HCEC 1CT (cell line): ENCODE data around the gene GGT7.
"Not testable (repeated sequence)": the region's sequence is repeated elsewhere in the genome, so short reads cannot be mapped to it uniquely, and the experiment has no call there.

Experiments used
- DNase-seq: peaks from one replicate; pipeline ENCODE4 v3.0.0-alpha.2; 2017

Gene GGT7

DNA sequence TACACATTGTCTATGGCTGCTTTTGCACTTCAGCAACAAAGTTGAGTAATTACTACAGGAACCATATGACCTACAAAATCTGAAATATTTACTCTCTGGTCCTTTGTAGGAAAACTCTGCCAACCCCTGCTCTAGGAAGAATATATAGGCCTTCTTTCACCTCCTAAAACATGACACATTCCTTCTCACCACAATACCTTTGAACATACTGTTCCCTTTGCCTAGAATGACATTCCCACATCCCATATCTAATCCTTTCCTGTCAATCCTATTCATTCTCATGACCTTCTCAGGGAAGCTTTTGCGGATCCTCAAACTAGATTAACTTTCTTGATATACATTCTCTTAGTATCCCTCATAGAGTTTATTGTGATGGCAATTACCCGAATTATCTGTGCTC, 29.2 kb downstream of the GGT7 start:
- DNase-seq = no peak

DNA sequence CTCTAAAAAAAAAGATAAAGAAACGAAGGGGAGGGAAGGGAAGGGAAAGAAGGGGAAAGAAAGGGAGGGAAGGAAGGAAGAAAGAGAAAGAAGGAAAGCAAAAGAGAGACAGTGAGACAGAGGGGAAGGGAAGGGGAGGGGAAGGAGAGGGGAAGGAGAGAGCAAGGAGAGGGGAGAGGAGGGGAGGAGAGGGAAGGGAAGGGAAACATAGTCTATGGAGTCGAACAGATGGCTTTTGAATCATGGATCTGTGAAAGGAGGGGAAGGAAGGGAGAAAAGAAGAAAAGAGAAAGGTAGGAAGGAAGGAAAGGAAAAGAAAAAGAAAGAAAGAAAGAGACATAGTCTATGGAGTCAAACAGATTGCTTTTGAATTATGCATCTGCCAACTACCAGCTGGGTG, 30.5 kb downstream of the GGT7 start:
- no peak for DNase-seq

DNA sequence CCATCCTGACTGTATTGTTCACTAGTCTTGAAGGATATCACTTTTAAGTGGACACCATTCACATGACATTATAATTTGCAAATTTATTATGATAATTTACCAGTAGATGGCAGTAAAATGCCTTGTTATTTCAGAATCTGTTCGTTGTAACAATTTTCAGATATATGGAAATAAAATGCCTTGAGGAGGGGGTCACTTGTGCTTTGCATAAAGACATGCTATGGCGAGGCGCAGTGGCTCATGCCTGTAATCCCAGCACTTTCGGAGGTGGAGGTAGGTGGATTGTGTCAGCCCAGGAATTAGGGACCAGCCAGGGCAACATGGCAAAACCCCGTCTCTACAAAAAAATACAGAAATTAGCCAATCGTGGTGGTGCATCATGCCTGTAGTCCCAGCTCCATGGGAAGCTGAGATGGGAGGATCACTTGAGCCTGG, 38.2 kb downstream of the GGT7 start:
- peak; percentile 23 for DNase-seq

DNA sequence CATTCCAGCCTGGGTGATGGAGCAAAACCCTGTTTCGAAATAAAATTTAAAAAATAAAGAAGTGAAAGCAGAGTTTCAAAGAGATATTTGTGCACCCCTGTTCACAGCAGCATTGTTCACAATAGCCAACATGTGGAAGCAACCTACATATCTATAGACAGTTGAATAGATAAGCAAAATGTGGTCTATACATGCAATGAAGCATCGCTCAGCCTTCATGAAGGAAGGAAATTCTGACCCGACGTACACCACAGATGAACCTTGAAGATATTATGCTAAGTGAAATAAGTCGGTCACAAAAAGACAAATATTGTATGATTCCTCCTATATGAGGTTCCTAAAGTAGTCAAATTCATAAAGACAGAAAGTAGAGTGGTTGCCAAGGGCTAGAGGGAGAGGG, 40.7 kb downstream of the GGT7 start:
- DNase-seq = no peak

DNA sequence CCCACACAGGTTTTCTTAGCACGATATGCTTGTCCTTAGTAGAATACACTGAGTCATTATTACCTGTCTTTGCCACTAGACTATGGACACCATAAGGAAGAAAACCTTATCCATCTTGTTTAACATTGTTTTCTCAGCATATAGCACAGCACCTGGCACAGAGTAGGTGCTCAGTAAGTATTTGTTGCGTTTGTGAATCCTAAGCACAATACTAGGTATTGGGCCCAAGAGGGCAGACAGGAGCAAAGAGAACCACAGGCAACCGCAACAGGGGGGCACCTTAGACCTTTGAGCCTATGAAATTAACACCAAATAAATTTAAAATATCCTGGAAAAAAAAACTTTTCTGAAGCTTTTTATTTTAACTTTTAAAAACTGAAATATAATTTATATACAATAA, 43.5 kb downstream of the GGT7 start:
- no peak for DNase-seq

DNA sequence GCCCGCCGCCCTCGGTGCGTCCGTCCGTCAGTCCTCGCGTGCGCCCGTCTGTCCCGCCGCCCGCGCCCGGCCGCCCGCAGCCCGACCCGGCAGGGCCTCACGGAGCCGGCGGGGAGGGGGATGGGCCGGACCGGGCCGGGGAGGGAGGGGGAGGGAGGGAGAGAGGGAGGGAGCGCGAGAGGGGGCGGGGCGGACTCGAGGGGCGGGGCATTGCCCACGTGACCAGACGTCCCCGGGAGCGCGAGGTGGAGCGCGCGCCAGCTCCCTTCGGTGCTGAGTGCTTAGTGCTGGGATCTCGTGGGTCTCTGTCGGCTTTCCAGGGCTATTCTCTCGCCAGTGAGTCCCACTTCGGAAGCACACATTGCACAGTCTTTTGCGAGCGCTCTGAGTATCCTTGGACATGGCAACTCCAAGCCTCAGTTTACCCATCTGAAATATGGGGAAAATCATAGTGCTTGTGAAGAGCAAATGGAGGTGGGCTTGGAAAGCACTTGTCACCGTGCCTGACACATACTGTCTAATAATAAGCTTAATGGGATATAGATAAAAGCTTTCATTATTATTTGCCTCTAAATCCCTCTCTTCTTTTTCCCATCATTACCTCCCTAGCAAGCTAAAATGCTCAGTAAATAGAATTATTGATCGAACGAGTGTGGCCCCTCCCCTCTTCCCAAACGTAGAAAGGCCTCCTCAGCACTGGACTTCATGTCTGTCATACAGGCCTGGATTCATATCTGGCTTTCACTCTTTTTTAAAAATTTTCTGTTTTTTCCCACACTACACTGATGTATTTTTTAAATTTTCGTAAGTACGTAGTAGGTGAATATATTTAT, 46.9 kb downstream of the GGT7 start, which contains the start of gene NCOA6:
Gene NCOA6 (minus strand): TSS at position 122 of the 833 bp plus-strand sequence. CDS start 43,296 bp downstream, outside the sequence.
- peak; percentile 71 for DNase-seq

DNA sequence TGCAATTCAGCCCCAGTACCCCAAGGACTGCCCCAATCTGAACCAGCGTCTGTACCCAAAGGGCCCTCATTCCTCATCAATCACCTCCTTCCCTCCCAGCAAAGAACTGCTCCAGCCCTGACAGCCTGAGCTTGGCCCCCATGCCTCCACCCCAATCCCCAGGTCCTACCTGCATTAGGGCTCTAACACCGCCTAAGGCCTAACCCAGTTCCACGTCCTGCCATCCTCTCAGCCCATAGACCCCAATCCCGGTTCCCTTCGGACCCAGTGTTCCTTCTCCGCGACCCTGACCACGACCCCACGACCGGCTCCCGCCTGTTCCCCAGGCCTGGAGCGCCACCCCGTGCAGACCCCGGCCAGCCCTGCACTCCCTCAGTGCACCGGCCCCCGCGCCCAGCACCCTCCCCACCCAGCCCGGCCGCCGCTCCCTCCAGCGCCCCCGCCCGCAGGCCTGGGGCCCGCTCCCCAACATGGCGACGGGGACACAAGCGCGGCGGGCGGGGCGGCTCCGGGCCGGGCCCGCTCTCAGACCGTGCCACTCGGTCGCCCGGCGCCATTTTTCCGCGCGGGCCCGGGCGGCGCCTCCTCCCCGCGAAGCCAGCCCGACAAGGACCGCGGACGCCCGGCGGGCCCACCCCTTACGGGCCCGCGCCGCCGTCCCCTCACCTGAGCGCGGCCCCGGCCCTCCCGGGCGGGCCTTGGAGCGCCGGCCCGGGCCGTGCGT, 47.7 kb downstream of the GGT7 start:
- peak; percentile 36 for DNase-seq

DNA sequence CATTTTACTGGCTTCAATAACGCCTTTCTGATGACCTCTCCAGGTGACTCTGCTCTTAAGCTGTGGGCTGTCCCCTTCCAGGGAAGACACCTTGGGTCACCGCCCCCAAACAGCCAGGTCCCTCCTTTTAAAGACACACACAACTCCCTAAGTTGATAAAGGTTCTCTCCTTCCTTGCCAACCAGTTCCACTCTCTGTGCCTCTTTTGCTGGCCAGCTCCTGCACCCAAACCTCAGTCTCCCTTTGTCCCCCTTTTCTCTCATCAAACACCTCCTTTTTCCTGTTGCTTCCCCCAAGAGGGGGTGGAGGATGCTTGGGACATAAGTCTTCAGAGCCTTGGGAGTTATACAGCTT, 48.2 kb downstream of the GGT7 start:
- DNase-seq = peak; percentile 50

DNA sequence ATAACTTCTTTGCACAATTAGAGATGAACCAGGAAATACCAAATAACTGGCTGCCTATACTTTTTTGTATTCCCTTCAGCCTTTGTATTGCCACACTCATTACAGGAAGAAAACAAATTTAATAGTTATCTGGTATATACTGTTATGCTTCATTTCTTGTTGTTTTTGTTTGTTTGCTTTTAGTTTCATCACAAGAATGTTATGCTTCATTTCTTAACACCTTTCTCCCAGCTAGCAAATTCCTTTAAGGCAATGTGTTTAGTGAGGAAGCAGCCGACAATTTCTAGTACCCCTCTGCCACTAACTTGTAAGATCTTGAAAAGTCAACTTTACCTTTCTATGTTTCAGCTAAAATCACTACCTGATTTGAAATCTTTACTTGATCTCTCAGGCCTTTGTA, 48.6 kb downstream of the GGT7 start:
- DNase-seq = no peak

DNA sequence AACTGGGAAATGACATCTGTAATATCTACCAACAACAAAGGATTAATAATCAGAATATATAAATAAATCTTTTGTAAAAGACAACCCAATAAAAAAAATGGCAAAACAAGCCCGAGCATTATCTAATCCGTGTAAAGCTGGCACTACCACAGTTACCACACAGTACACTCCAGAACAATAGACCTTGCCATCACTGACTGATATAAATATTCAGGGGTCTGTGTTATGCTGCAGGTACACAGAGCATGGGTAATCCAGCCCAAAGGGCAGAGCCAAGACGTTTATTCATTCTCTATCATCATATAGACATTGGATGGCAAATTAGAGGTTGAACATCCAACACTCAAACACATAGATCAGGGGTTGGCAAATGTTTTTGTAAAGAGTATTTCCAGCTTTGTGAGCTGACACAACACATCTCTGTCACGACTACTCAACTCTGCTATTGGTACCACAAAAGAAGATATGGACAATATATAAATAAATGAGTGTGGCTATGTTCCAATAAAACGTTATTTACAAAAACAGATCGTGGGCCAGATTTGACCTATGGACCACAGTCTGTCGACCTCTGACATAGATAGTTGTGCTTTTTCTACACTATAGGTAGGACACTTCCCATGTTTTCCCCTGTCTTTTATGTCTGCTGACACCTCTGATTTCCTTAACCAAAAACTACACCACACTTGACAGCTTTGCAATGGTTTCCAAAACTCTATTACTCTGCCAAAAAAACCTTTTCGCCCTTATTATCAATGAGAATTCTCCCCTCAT, 51.7 kb downstream of the GGT7 start:
- DNase-seq = no peak

DNA sequence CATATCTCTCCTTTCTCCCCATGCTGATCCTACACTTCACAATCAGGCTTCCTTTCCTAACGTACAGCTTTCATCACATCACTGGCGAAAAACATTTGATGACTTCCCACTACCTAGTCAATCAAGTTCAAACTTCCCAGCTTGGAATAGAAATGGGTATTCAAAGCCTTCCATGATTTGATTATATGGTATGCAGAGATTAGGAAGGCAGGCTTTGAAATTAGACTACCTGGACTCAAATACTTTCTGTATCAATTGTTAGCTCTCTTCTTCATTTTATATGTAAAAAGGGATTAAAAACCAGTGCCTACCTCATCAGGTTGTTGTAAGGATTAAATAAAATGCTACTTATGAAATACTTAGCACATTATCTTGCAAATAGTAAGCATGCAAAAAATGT, 54.9 kb downstream of the GGT7 start:
- no peak for DNase-seq

DNA sequence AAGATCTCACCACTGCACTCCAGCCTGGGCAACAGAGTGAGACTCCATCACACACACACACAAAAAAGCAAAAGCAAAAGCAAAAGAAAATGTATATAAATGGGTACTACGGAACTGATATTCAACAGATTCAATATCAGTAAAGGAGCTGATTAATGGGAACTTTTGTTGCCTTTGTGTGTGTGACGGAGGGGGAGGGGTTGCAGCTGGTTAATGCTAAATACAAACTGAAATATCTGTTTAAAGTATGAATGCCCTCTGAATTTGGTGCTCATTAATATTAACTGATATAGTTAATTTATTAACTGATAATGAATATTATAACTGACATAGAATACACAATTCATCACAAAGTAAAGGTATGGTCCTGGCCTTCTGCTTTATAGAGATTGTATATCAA, 55.6 kb downstream of the GGT7 start:
- no peak for DNase-seq

DNA sequence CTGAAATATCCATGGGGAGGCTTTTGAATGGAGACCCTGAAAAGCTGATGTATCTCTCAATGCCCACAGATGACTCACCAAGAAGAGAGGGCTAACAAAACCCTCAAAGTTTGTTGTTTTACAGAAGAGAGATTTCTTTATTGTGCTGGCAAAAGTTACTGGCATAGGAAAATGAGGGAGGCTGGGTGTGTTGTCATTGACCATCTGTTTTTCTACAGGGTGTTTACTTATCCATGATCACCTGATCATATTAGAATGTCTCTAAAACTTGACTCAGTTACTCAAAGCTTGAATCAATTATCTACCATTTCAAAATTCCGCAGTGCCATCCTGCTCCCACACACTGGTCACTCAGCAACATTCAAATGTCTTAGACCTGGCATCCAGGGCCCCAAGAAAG, 57.0 kb downstream of the GGT7 start:
- DNase-seq = peak; percentile 5

DNA sequence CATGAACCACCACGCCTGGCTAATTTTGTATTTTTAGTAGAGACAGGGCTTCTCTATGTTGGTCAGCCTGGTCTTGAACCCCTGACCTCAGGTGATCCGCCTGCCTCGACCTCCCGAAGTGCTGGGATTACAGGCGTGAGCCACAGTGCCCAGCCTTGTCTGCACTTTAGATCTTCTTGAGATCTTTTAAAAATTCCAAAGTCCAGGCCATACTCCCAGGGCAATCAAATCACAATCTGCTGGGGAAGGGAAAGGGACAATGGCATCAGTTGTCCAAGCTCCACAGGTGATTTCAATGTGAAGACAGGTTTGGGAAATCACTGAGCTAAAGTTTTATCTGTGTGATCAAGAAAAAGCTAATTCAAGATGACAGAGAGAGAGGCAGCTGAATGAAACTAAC, 64.1 kb downstream of the GGT7 start:
- DNase-seq = no peak

DNA sequence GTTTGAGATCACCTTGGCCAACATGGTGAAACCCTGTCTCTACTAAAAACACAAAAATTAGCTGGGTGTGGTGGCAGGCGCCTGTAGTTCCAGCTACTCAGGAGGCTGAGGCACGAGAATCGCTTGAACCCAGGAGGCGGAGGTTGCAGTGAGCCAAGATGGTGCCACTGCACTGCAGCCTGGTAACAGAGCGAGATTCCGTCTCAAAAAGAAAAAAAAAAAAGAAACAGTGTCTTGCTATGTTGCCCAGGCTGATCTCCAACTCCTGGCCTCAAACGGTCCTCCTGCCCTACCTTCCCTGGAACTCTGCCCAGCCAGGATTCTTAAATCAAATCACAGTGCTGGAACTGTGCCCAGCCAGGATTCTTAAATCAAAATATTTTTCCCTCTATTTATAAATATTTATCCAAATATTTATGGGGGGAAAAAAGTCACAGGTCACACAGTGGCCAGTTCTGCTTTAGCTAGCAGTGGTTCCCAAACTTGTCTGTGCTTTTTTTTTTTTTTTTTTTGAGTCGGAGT, 64.7 kb downstream of the GGT7 start:
- not testable (repeated sequence) for DNase-seq

DNA sequence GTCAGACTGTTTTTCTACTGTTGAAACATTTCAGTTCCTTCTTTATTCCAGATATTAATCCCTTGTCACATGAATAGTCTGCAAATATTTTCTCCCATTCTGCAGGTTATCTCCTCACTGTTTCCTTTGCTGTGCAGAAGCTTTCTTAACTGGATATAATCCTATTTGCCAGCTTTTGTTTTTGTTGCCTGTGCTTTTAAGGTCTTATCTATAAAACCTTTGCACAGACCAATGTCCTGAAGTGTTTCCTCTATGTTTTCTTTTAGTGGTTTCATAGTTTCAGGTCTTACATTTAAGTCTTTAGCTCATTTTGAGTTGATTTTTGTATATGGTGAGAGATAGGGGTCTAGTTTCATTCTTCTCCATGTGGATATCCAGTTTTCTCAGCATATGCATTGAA, 66.4 kb downstream of the GGT7 start:
- DNase-seq = no peak

DNA sequence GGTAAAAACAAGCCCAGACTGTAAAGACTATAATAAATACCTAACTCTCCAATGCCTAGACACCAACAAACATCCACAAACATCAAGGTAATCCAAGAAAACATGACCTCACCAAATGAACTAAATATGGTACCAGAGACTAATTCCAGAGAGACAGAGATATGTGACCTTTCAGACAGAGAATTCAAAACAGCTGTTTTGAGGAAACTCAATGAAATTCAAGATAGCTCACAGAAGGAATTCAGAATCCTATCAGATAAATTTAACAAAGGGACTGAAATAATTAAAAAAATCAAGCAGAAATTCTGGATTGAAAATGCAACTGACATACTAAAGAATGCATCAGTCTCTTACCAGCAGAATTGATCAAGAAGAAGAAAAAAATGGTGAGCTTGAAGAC, 73.8 kb downstream of the GGT7 start:
- no peak for DNase-seq

DNA sequence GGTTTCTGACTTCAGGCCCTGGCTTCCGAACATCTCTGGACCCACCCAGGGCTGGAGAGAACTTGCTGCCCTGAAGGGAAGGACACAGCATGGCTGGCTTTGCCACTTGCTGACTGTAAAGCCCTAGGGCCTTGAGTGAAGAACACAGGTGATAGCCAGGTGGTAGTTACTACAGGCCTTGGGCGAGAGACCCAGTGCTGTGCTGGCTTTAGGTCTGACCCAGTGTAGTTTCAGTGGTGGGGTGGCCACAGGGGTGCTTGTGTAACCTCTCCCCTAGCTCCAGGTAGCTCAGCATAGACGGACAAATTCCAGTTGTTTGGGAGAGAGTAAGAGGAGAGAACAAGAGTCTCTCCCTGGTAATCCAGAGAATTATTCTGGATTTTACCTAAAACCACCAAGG, 74.3 kb downstream of the GGT7 start:
- no peak for DNase-seq

DNA sequence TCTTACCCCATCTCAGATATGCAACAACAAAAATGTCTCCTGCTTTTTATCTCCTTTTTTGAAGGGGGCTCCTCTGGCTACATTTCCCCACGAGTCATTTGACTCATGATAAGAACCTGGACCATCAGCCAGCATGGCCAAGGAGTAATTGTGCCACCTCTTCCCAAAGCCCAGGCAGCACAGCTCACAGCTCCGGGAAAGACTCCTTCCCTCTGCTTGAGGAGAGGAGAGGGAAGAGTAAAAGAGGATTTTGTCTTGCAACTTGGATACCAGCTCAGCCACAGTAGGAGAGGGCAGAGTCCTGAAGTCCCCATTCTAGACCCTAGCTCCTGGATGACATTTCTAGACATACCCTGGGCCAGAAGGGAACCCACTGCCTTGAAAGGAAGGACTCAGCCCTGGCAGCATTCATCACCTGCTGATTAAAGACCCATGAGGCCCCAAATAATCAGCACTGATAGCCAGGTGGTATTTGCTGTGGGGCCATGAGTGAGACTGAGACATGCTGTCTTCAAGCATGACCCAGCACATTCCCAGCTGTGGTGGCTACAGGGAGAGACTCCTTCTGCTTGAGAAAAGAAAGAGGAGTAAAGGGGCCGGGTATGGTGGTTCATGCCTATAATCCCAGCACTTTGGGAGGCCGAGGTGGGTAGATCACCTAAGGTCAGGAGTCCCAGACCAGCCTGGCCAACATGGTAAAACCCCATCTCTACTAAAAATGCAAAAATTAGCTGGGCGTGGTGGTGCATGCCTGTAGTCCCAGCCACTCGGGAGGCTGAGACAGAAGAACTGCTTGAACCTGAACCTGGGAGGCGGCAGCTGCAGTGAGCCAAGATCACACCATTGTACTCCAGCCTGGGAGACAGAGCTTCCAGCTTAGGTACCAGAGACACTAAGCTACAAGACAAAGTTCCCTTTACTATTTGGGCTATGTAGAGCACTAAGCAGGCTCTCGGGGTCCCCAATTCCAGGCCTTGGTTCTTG, 75.4 kb downstream of the GGT7 start:
- no peak for DNase-seq
